SK-N-SH (cell line): Measurements from ENCODE around the gene CHST13.

Experiments
- CTCF ChIP-seq: fragments of 200-600 bp; sonication (generic); IDR thresholded peaks from 2 replicates; pipeline ENCODE4 v1.6.1; 2017; ENCODE audit warnings: antibody characterized with exemption, mild to moderate bottlenecking, moderate library complexity
- ELF1 ChIP-seq: IDR thresholded peaks from 2 replicates; pipeline ENCODE4 v1.4.0; 2012
- EP300 ChIP-seq, 2 experiments: IDR thresholded peaks; 2 replicates each; pipeline versions ENCODE4 v1.4.0 to v1.6.1; 2012; ENCODE audit warnings: borderline replicate concordance in 1 of 2, low read depth in 1 of 2, low read length in 1 of 2
- EZH2phosphoT487 ChIP-seq: fragments of 200-600 bp; sonication (generic); IDR thresholded peaks from 2 replicates; pipeline ENCODE4 v1.6.1; 2017; ENCODE audit warnings: low read depth, mixed run types, mild to moderate bottlenecking, antibody characterized with exemption, moderate library complexity, borderline replicate concordance
- GABPA ChIP-seq: IDR thresholded peaks from 2 replicates; pipeline ENCODE4 v1.4.0; 2012; ENCODE audit warnings: low read depth, mild to moderate bottlenecking
- GATA2 ChIP-seq: sonication (generic); formaldehyde crosslinking; IDR thresholded peaks from 2 replicates; pipeline ENCODE4 v1.5.0; 2020; ENCODE audit warnings: mild to moderate bottlenecking, missing genetic modification reagents
- IRF3 ChIP-seq: fragments of 150-350 bp; IDR thresholded peaks from 2 replicates; pipeline ENCODE4 v1.6.1; 2016; ENCODE audit warnings: mild to moderate bottlenecking, low read depth, low read length
- MAX ChIP-seq: IDR thresholded peaks from 2 replicates; pipeline ENCODE4 v1.4.0; 2012; ENCODE audit warnings: low read depth
- NFIC ChIP-seq: IDR thresholded peaks from 2 replicates; pipeline ENCODE4 v1.4.0; 2012; ENCODE audit warnings: borderline replicate concordance
- POLR2AphosphoS5 ChIP-seq: IDR thresholded peaks from 2 replicates; pipeline ENCODE4 v1.6.1; 2012; ENCODE audit warnings: low read depth, low read length
- RFX5 ChIP-seq: IDR thresholded peaks from 2 replicates; pipeline ENCODE4 v1.6.1; 2012; ENCODE audit warnings: mild to moderate bottlenecking, improper control_type of control experiment, low read length
- SMC3 ChIP-seq: IDR thresholded peaks from 2 replicates; pipeline ENCODE4 v1.6.1; 2012; ENCODE audit warnings: low read depth, low read length, improper control_type of control experiment
- TEAD4 ChIP-seq: IDR thresholded peaks from 2 replicates; pipeline ENCODE4 v1.4.0; 2012; ENCODE audit warnings: mild to moderate bottlenecking, borderline replicate concordance; ENCODE audit not compliant: insufficient read depth
- USF1 ChIP-seq: IDR thresholded peaks from 2 replicates; pipeline ENCODE4 v1.4.0; 2012; ENCODE audit warnings: low read depth, borderline replicate concordance

- TF ChIP-seq CTCF (no peak), MAX (no peak), GABPA (no peak), NFIC (no peak), RFX5 (no peak), USF1 (no peak), SMC3 (no peak), IRF3 (no peak), GATA2 (CRISPR knock-in tag) (no peak), EP300 (IDR thresholded peaks at IDR 0.05; ENCODE audit: borderline replicate concordance in 1 of 2, low read depth in 1 of 2, low read length in 1 of 2) (no peak), ELF1 (no peak), POLR2AphosphoS5 (no peak), TEAD4 (no peak), EZH2phosphoT487 (no peak)
Measured at GRCh38 chr3:126544596-126545281, 20.8 kb downstream of the CHST13 start.
